Neural cell (in vitro differentiated cells): ENCODE measurements around the gene AMPD1. TPM values are rescaled to one million over a fixed set of nuclear protein-coding genes. Genes with fewer than 3 reads are reported as not detected.

Experiments
- H2AFZ ChIP-seq: fragments of 200-600, 300-800 bp; sonication (generic), shearing (Covaris generic); 2 replicates; pipeline ENCODE4 v1.6.0; 2014; ENCODE audit warnings: low read depth, mild to moderate bottlenecking, antibody characterized with exemption, low read length, moderate library complexity
- H3F3A ChIP-seq: fragments of 200-600 bp; shearing (Covaris generic); 2 replicates; pipeline ENCODE4 v1.6.1; 2016; ENCODE audit warnings: mild to moderate bottlenecking, moderate library complexity, mixed read lengths, antibody characterized with exemption, low read length; ENCODE audit not compliant: insufficient read depth, poor library complexity, severe bottlenecking
- H3K27ac ChIP-seq: fragments of 200-600, 300-800 bp; sonication (generic), shearing (Covaris generic); 2 replicates; pipeline ENCODE4 v1.5.1; 2014; ENCODE audit warnings: mild to moderate bottlenecking, low read length, moderate library complexity
- H3K27me3 ChIP-seq: fragments of 300-800, 200-600 bp; sonication (generic), shearing (Covaris generic); 2 replicates; pipeline ENCODE4 v1.6.0; 2014; ENCODE audit warnings: mild to moderate bottlenecking, low read depth, low read length, moderate library complexity; ENCODE audit not compliant: insufficient read depth
- H3K36me3 ChIP-seq: fragments of 300-800, 200-600 bp; sonication (generic), shearing (Covaris generic); 2 replicates; pipeline ENCODE4 v1.5.1; 2014; ENCODE audit warnings: mild to moderate bottlenecking, antibody characterized with exemption, low read length, moderate library complexity; ENCODE audit not compliant: insufficient read depth
- H3K4me2 ChIP-seq: fragments of 300-800, 200-600 bp; sonication (generic), shearing (Covaris generic); 2 replicates; pipeline ENCODE4 v1.6.0; 2014; ENCODE audit warnings: mild to moderate bottlenecking, low read length
- H3K4me3 ChIP-seq: fragments of 300-800, 200-600 bp; sonication (generic), shearing (Covaris generic); 2 replicates; pipeline ENCODE4 v1.5.1; 2014; ENCODE audit warnings: mild to moderate bottlenecking, low read length, moderate library complexity
- H3K79me2 ChIP-seq: fragments of 200-600 bp; shearing (Covaris generic); replicated peaks from 2 replicates; pipeline ENCODE4 v1.6.0; 2014; ENCODE audit warnings: mild to moderate bottlenecking, low read length, moderate library complexity; ENCODE audit not compliant: insufficient read depth
- H3K9ac ChIP-seq: fragments of 300-800, 200-600 bp; sonication (generic), shearing (Covaris generic); 2 replicates; pipeline ENCODE4 v1.6.1; 2016; ENCODE audit warnings: mild to moderate bottlenecking, low read length, mixed read lengths
- H3K9me2 ChIP-seq: fragments of 200-600 bp; shearing (Covaris generic); 2 replicates; pipeline ENCODE4 v1.6.1; 2016; ENCODE audit warnings: mild to moderate bottlenecking, low read length, mixed read lengths; ENCODE audit not compliant: insufficient read depth
- H3K9me3 ChIP-seq: fragments of 200-600, 300-800 bp; sonication (generic), shearing (Covaris generic); 2 replicates; pipeline ENCODE4 v1.6.1; 2016; ENCODE audit warnings: mild to moderate bottlenecking, mixed run types, low read length, moderate library complexity, mixed read lengths
- H4K20me1 ChIP-seq: fragments of 200-600 bp; shearing (Covaris generic); 2 replicates; pipeline ENCODE4 v1.6.1; 2016; ENCODE audit warnings: mild to moderate bottlenecking, mixed run types; ENCODE audit not compliant: insufficient read depth
- CTCF ChIP-seq: fragments of 450-650 bp; IDR thresholded peaks from 2 replicates; pipeline ENCODE4 v1.5.1; 2014; ENCODE audit warnings: antibody characterized with exemption, mild to moderate bottlenecking, moderate library complexity; ENCODE audit not compliant: poor library complexity, severe bottlenecking
- EP300 ChIP-seq: fragments of 450-650 bp; conservative IDR thresholded peaks from 2 replicates; pipeline ENCODE4 v1.6.1; 2014; ENCODE audit warnings: antibody characterized with exemption, mild to moderate bottlenecking, moderate library complexity; ENCODE audit not compliant: poor library complexity, severe bottlenecking
- EZH2 ChIP-seq: fragments of 200-600, 300-800 bp; shearing (Covaris generic), sonication (generic); IDR thresholded peaks from 2 replicates; pipeline ENCODE4 v1.6.1; 2014; ENCODE audit warnings: antibody characterized with exemption, low read length, borderline replicate concordance, mild to moderate bottlenecking; ENCODE audit not compliant: insufficient read depth, poor library complexity, severe bottlenecking
- MXI1 ChIP-seq: fragments of 450-650 bp; conservative IDR thresholded peaks from 2 replicates; pipeline ENCODE4 v1.6.1; 2014; ENCODE audit warnings: antibody characterized with exemption, mild to moderate bottlenecking; ENCODE audit not compliant: poor library complexity, severe bottlenecking
- POLR2AphosphoS5 ChIP-seq: IDR thresholded peaks from 2 replicates; pipeline ENCODE4 v1.6.1; 2012
- RAD21 ChIP-seq: fragments of 450-650 bp; conservative IDR thresholded peaks from 2 replicates; pipeline ENCODE4 v1.6.1; 2014; ENCODE audit warnings: antibody characterized with exemption, mild to moderate bottlenecking, moderate library complexity
- REST ChIP-seq: IDR thresholded peaks from 2 replicates; pipeline ENCODE4 v1.6.1; 2012; ENCODE audit warnings: borderline replicate concordance
- SMC3 ChIP-seq: fragments of 450-650 bp; conservative IDR thresholded peaks from 2 replicates; pipeline ENCODE4 v1.6.1; 2014; ENCODE audit warnings: antibody characterized with exemption, mild to moderate bottlenecking, moderate library complexity; ENCODE audit not compliant: poor library complexity
- TAF1 ChIP-seq: IDR thresholded peaks from 2 replicates; pipeline ENCODE4 v1.6.1; 2012; ENCODE audit warnings: low read depth
- polyA plus RNA-seq: library from polyadenylated mRNA; depleted of rRNA; stranded (reverse); fragments of >200 nt; gene quantifications from 2 replicates; pipeline ENCODE4 v1.2.3, GENCODE V29; 2014

Gene AMPD1
- polyA plus RNA-seq, 1 donor from 2014 or later, result not detected

- Histone ChIP-seq H3K36me3 (no peaks in the 10 kb centered on the region), H3K27me3 (no peaks in the 10 kb centered on the region), H3K4me3 (no peak overlapping the region), H3F3A (no peaks in the 10 kb centered on the region), H3K9me2 (no peaks in the 10 kb centered on the region), H2AFZ (no peak overlapping the region), H3K9ac (no peak overlapping the region), H3K79me2 (no peaks in the 10 kb centered on the region), H3K9me3 (no peaks in the 10 kb centered on the region), H3K4me2 (no peak overlapping the region), H4K20me1 (no peaks in the 10 kb centered on the region), H3K27ac (no peak overlapping the region)
- no peak for TF ChIP-seq MXI1
- no peak for TF ChIP-seq RAD21
- TF ChIP-seq REST, result no peak
- TF ChIP-seq TAF1, result no peak
- no peak for TF ChIP-seq POLR2AphosphoS5
These were observed 35.1 kb downstream of the AMPD1 start for GRCh38 chr1:114660238-114660637.

- no peak overlapping the region for H3K4me2 ChIP-seq
- H3F3A ChIP-seq, result no peaks in the 10 kb centered on the region
- no peaks in the 10 kb centered on the region for H3K27me3 ChIP-seq
- no peak overlapping the region for H3K9ac ChIP-seq
- H3K9me3 ChIP-seq, result no peaks in the 10 kb centered on the region
- H3K9me2 ChIP-seq, result no peaks in the 10 kb centered on the region
- no peaks in the 10 kb centered on the region for H4K20me1 ChIP-seq
- H3K79me2 ChIP-seq, result no peaks in the 10 kb centered on the region
- H3K36me3 ChIP-seq, result no peaks in the 10 kb centered on the region
- no peak for TF ChIP-seq CTCF
- no peak for TF ChIP-seq MXI1
- no peak for TF ChIP-seq TAF1
- no peak for TF ChIP-seq RAD21
- no peak for TF ChIP-seq SMC3
- TF ChIP-seq EZH2, result no peak
- no peak for TF ChIP-seq EP300
- no peak for TF ChIP-seq POLR2AphosphoS5
- no peak for TF ChIP-seq REST
- no peak overlapping the region for H2AFZ ChIP-seq
- no peak overlapping the region for H3K27ac ChIP-seq
- no peak overlapping the region for H3K4me3 ChIP-seq
These were observed 43.5 kb downstream of the AMPD1 start for GRCh38 chr1:114651893-114652292.
